Raji (cell line): Measurements from ENCODE around the gene SLC6A18.

Experiments
- POLR2A ChIP-seq: IDR thresholded peaks from 2 replicates; pipeline ENCODE4 v1.6.1; 2011; ENCODE audit warnings: low read depth, low read length, control low read depth; ENCODE audit not compliant: insufficient read depth

The SLC6A18 gene

GRCh38 chr5:1243487-1244130 lies 18.4 kb downstream of the SLC6A18 start:
- no peak for TF ChIP-seq POLR2A

DNA sequence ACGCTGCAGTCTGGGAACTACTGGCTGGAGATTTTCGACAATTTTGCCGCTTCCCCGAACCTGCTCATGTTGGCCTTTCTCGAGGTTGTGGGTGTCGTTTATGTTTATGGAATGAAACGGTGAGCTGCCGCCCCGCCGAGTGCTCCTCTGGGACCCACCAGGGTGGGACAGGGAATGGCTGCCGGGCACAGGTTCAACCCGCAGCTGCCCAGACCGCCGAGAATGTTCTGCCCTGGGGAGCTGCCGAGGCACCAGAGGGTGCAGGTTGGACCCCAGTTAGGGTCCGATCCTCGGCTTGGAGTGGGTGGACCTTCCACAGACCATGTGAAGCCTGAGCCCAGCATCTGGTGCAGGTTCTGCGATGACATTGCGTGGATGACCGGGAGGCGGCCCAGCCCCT lies 19.1 kb downstream of the SLC6A18 start:
- TF ChIP-seq POLR2A, result no peak

DNA sequence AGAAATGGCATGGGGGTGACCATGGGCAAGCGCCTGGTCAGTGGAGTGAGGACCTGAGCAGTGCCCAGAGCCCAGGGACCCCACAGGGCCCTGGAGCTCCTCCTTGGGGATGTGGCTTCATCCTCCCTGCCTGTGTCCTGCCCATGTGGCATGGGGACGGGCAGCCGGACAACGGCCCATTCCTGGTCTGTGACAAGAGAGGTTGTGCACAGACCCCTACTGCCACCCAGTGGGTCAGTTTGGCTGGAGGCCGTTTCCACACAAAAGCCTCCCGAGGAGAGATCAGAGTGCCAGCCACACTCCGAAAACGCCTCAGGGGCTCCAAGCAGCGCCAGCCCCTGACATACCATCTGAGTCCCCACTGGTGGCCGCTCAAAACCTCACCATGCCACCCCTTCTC lies 19.8 kb downstream of the SLC6A18 start:
- TF ChIP-seq POLR2A, result no peak

DNA sequence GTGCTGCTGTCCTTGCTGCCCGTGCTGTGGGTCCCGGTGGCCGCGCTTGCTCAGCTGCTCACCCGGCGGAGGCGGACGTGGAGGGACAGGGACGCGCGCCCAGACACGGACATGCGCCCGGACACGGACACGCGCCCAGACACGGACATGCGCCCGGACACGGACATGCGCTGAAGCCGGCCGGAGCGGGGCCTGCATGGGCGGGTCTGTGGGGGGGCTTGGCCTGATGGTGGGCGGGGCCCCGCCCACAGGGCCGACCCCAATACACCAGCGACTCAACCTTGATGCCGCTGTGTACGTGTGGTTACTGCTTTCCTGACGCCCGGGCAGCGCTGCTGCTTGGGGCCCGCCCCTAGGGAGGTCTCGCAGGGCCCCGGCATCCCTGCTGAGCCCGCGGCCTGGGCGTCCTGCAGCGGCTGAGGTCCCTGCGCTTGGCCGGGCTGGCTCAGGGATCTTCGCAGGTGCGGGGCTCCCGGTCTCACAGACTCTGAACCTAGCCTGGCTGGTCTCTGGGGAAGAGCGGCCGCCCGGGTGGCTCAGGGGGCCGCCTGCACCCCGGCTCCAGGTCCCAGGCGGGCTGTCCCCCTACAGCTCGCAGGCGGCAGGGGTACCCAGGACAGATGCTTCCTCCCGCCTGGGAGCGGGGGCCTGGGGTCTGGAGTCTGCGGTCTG lies 20.9 kb downstream of the SLC6A18 start:
- no peak for TF ChIP-seq POLR2A

DNA sequence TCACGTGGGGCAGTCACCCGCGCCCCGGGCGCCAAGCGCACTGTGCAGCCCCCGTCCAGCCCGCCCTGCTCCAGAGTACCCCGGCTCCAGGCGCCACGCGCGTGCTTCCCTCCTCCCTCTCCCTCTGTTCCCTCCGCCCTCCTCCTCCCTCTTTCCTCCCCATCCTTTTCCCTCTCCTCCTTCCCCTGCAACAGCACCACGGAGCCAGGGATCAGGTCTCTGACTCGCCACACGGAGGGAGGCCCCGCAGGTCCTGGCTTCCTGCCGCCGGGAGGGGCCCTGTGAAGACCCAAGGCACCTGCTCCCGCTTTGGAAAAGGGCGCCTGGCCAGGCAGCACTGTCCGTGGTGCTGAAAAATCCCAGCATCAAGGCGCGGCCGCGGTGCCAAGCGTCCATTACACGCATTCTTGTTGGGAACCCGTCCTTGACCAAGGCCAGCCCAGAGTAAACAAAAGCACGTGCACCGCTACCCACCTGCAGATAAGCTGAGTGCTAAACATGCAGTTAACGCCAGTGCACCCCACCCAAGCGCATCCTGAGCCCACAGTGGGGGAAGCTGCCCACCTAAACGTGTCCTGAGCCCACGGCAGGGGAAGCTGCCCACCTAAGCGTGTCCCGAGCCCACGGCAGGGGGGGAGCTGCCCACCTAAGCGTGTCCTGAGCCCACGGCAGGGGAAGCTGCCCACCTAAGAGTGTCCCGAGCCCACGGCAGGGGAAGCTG lies 21.7 kb downstream of the SLC6A18 start:
- no peak for TF ChIP-seq POLR2A

GRCh38 chr5:1247811-1248210 lies 22.6 kb downstream of the SLC6A18 start:
- TF ChIP-seq POLR2A, result no peak

DNA sequence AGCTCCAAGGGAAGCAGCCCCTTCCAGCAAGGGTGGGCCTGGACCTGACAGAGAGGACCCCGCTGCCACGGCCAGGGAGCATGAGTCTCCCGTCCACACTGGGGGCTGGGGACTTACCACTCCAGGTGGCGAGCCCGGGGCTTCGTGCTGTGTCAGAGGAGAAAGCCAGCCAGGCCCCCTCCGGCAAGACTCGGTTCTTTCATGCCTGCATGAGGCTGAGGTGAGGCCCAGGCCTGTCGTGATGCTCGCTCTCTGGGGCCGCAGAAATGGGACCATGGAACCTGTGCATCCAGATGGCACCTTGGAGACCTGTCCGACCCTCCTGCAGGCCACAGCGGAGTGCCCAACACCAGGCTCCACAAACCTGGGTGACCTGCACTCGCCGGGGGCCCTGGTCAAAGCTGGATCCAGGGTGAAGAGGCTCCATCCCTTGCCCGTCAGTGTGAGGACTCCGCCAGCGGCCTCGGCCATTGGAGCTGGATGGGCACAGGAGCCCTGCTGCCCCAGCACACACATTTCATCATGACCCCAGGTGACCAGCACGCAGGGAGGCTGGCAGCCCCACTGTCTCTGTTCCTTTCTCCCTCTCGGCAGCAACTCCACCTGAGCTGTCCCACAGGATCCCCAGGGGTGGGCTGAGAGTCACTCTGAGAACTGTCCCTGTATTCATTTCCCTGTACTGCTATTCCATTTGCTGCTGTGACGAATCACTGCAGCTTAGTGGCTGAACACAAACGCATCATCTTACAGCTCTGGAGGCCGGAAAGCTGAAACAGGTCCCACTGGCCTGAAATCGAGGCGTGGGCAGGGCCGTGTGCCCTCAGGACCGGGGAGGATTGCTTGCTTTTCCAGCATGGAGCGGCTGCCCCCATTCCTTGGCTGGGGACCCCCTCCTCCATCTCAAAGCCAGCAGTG lies 24.4 kb downstream of the SLC6A18 start:
- TF ChIP-seq POLR2A, result no peak

- TF ChIP-seq POLR2A, result no peak
Measured at GRCh38 chr5:1251678-1252580, 26.7 kb downstream of the SLC6A18 start.

DNA sequence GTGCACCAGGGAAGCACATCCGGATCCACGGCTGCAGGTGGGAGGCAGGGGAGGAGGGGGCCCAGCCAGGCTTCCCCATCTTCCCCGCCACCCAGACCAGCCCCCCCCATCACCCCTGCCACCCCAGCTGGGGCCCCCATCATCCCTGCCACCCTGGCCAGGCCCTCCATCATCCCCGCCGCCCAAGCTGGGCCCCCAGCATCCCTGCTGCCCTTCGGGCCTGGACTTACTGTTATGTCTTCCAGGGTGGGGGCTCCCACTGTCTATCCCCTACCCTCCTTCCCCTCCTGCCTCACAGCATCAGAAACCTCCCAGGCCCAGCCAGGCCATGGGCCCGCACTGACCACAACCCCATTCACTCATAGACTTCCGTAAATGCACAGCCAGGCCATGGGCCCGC lies 27.5 kb downstream of the SLC6A18 start:
- TF ChIP-seq POLR2A, result no peak

DNA sequence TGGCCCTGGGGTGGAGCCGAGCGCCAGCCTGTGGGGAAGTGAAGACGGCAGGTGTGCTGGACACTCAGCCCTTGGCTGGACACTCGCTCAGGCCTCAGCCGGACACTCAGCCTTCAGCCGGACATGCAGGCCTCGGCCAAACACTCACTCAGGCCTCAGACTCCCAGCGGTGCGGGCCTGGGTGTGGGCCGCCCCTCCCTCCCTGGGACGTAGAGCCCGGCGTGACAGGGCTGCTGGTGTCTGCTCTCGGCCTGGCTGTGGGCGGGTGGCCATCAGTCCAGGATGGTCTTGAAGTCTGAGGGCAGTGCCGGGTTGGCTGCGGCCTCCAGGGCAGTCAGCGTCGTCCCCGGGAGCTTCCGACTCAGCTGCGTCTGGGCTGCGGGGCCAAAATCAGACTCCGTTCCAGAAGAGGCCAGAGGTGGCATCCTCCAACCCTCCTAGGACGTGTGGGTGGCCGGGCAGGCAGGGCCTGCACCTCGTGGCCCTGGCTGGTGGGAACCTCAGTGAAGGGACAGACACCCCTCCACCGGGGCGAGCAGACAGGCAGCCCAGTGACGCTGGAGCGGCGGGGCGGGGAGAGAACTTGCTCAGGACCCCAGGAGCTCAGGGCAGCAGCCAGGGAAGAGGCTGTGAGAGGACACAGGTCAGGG lies 28.4 kb downstream of the SLC6A18 start:
- no peak for TF ChIP-seq POLR2A

DNA sequence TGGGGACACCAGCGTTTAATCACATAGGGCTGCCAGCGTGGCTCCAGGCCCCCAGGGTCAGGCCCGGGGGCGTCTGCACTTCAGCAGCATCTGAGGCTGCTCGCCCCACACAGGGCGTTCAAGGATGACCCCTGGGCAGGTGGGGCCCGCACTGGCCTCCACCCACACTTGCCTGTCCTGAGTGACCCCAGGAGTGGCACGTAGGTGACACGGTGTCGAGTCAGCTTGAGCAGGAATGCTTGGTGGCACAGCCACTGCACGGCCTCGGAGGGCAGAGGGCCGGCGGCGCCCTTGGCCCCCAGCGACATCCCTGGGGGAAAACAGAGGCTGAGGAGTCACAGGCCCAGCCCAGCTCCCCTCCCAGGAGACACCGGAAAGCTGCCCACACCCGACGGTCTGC lies 29.0 kb downstream of the SLC6A18 start:
- no peak for TF ChIP-seq POLR2A

- TF ChIP-seq POLR2A, result no peak
Measured at GRCh38 chr5:1255081-1255561, 29.9 kb downstream of the SLC6A18 start.

GRCh38 chr5:1256776-1257175 lies 31.6 kb downstream of the SLC6A18 start:
- no peak for TF ChIP-seq POLR2A

GRCh38 chr5:1257363-1257762 lies 32.2 kb downstream of the SLC6A18 start:
- TF ChIP-seq POLR2A, result no peak
